Peyer's patch (tissue), 4 donors: ENCODE results near the gene TRERF1.

ENCODE experiments used
- POLR2A ChIP-seq, 2 donors: fragments of 450-650 bp; IDR thresholded peaks; one replicate each; pipeline ENCODE4 v1.5.1; 2017; ENCODE audit warnings: antibody characterized with exemption in 2 of 2, mild to moderate bottlenecking in 2 of 2, moderate library complexity in 2 of 2
- TF ChIP-seq, protein P1 (sequence below), 6 experiments: fragments of 450-650 bp in 4 of 6; fragments of 200-600 bp in 2 of 6; sonication (generic) in 1 of 6; IDR thresholded peaks; one replicate each; pipeline ENCODE4 v1.5.1; 2017 to 2019; ENCODE audit warnings: antibody characterized with exemption in 6 of 6, mild to moderate bottlenecking in 3 of 6, moderate library complexity in 1 of 6

DNA sequence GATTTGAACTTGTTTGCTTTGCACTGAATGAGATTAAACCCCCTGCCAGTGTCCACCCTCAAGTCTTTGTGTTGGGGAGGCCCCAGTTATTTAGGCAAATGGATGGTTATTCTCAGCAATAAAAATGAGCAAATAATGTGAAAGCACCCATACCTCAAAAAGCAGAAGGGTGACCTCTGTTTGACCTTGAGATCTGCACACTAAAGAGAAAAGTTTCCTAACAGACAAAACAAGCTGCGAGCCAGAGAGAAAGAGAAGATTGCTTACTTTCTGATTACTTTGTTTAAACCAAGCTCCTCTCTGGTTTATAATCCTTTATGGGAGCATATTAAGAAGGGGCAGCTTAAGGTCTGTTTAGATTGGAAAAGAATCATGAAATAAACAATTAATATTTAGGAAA is 30.4 kb upstream of the TRERF1 start:
- TF ChIP-seq, protein P1, sequence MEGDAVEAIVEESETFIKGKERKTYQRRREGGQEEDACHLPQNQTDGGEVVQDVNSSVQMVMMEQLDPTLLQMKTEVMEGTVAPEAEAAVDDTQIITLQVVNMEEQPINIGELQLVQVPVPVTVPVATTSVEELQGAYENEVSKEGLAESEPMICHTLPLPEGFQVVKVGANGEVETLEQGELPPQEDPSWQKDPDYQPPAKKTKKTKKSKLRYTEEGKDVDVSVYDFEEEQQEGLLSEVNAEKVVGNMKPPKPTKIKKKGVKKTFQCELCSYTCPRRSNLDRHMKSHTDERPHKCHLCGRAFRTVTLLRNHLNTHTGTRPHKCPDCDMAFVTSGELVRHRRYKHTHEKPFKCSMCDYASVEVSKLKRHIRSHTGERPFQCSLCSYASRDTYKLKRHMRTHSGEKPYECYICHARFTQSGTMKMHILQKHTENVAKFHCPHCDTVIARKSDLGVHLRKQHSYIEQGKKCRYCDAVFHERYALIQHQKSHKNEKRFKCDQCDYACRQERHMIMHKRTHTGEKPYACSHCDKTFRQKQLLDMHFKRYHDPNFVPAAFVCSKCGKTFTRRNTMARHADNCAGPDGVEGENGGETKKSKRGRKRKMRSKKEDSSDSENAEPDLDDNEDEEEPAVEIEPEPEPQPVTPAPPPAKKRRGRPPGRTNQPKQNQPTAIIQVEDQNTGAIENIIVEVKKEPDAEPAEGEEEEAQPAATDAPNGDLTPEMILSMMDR (IDR thresholded peaks at IDR 0.05) = no peak
- no peak for TF ChIP-seq POLR2A (IDR thresholded peaks at IDR 0.05)
